H1 (cell line): Measurements from ENCODE around the gene ACBD6. TPM values are rescaled to one million over a fixed set of nuclear protein-coding genes. Genes with fewer than 3 reads are reported as not detected.

Experiments
- CTCF ChIA-PET: fragments of 300-600 bp; sonication (Branson Sonifier 250); formaldehyde crosslinking; loops from one replicate; lab custom pipeline; 2021; ENCODE audit not compliant: partially characterized antibody; lab: Charles Lee
- POLR2A ChIA-PET: fragments of 300-600 bp; sonication (Branson Sonifier 250); formaldehyde crosslinking; loops from one replicate; lab custom pipeline; 2021; ENCODE audit warnings: inconsistent platforms; ENCODE audit not compliant: partially characterized antibody; lab: Charles Lee
- DNase-seq, 2 experiments: peaks; one replicate each; pipeline versions ENCODE4 v3.0.0 to v3.0.0-alpha.2; 2010 to 2022; ENCODE audit warnings: low spot score in 2 of 2, low read depth in 1 of 2, mixed read lengths in 1 of 2
- FAIRE-seq: peaks from 2 replicates; lab custom pipeline; 2011; peaks lifted over from hg19 to GRCh38; lab: Jason Lieb, UNC
- H2AFZ ChIP-seq: 2 replicates; pipeline ENCODE4 v1.8.1; 2012; ENCODE audit warnings: low read length, inconsistent platforms
- H2AK5ac ChIP-seq: 2 replicates; pipeline ENCODE4 v1.6.1; 2013; ENCODE audit warnings: low read depth, low read length
- H2BK120ac ChIP-seq: replicated peaks from 2 replicates; pipeline ENCODE3; 2013; ENCODE audit warnings: low read depth, low read length, inconsistent platforms
- H2BK12ac ChIP-seq: 2 replicates; pipeline ENCODE4 v1.6.1; 2013; ENCODE audit warnings: low read depth, low read length
- H2BK15ac ChIP-seq: 2 replicates; pipeline ENCODE4 v1.6.1; 2013; ENCODE audit warnings: low read length
- H2BK20ac ChIP-seq: 2 replicates; pipeline ENCODE4 v1.6.1; 2013; ENCODE audit warnings: low read length
- H2BK5ac ChIP-seq: 2 replicates; pipeline ENCODE4 v1.6.1; 2013; ENCODE audit warnings: low read depth, low read length
- H3K14ac ChIP-seq: 2 replicates; pipeline ENCODE4 v1.6.1; 2013; ENCODE audit warnings: inconsistent platforms; ENCODE audit not compliant: insufficient read length
- H3K18ac ChIP-seq: 2 replicates; pipeline ENCODE4 v1.6.1; 2013; ENCODE audit warnings: low read length; ENCODE audit errors: extremely low read depth
- H3K23ac ChIP-seq: 2 replicates; pipeline ENCODE4 v1.6.1; 2013; ENCODE audit warnings: inconsistent platforms; ENCODE audit not compliant: insufficient read length
- H3K23me2 ChIP-seq: 2 replicates; pipeline ENCODE4 v1.6.1; 2013; ENCODE audit warnings: low read depth, low read length
- H3K27ac ChIP-seq: 2 replicates; pipeline ENCODE4 v1.6.1; 2011; ENCODE audit warnings: low read depth, low read length, inconsistent platforms
- H3K27me3 ChIP-seq, 4 experiments: replicated peaks in 1 of 4; 1 replicate in 1 of 4; 2 replicates in 3 of 4; pipeline versions ENCODE4 v1.6.1 to v1.8.1; 2011 to 2013; ENCODE audit warnings: low read length in 3 of 4, mild to moderate bottlenecking in 3 of 4, inconsistent platforms in 2 of 4, mixed read lengths in 2 of 4, moderate library complexity in 1 of 4; ENCODE audit not compliant: control insufficient read depth in 3 of 4, insufficient read depth in 3 of 4; ENCODE audit errors: extremely low read depth in 1 of 4
- H3K36me3 ChIP-seq, 4 experiments: 2 replicates each; pipeline versions ENCODE4 v1.6.1 to v1.8.1; 2011 to 2013; ENCODE audit warnings: mild to moderate bottlenecking in 4 of 4, low read length in 3 of 4, moderate library complexity in 2 of 4, control low read depth in 1 of 4, inconsistent platforms in 1 of 4; ENCODE audit not compliant: insufficient read depth in 4 of 4, control insufficient read depth in 2 of 4
- H3K4ac ChIP-seq: replicated peaks from 2 replicates; pipeline ENCODE3; 2013; ENCODE audit warnings: low read length, low read depth, mixed read lengths, inconsistent platforms; ENCODE audit not compliant: insufficient read length
- H3K4me1 ChIP-seq, 4 experiments: replicated peaks in 1 of 4; 1 replicate in 1 of 4; 2 replicates in 3 of 4; pipeline versions ENCODE4 v1.6.1 to v1.8.1; 2011 to 2013; ENCODE audit warnings: low read length in 3 of 4, inconsistent platforms in 2 of 4, mixed read lengths in 1 of 4; ENCODE audit not compliant: insufficient read depth in 4 of 4, control insufficient read depth in 3 of 4
- H3K4me2 ChIP-seq, 2 experiments: 2 replicates each; pipeline versions ENCODE4 v1.6.1 to v1.8.1; 2011 to 2013; ENCODE audit warnings: low read depth in 2 of 2, low read length in 2 of 2, control low read depth in 1 of 2, inconsistent platforms in 1 of 2, mild to moderate bottlenecking in 1 of 2; ENCODE audit not compliant: insufficient read depth in 1 of 2
- H3K4me3 ChIP-seq, 4 experiments: fragments of 200-600, 300-600 bp in 1 of 4; sonication (generic), shearing (Covaris generic), sonication (Bioruptor Twin) in 1 of 4; 2 replicates each; pipeline versions ENCODE4 v1.5.1 to v1.8.1; 2011 to 2016; ENCODE audit warnings: low read length in 4 of 4, low read depth in 3 of 4, control low read depth in 2 of 4, inconsistent platforms in 2 of 4, mild to moderate bottlenecking in 2 of 4, mixed read lengths in 1 of 4, moderate library complexity in 1 of 4; ENCODE audit not compliant: insufficient read depth in 2 of 4; ENCODE audit errors: extremely low read depth in 1 of 4
- H3K56ac ChIP-seq: replicated peaks from 2 replicates; pipeline ENCODE3; 2013; ENCODE audit warnings: low read depth, mild to moderate bottlenecking, mixed read lengths, low read length, inconsistent platforms; ENCODE audit not compliant: insufficient read length
- H3K79me1 ChIP-seq: 2 replicates; pipeline ENCODE4 v1.6.1; 2013; ENCODE audit warnings: low read depth, low read length, control low read depth
- H3K79me2 ChIP-seq, 2 experiments: 2 replicates each; pipeline versions ENCODE4 v1.6.1 to v1.8.1; 2012 to 2013; ENCODE audit warnings: low read length in 2 of 2, mild to moderate bottlenecking in 2 of 2, inconsistent platforms in 1 of 2; ENCODE audit not compliant: insufficient read depth in 2 of 2, control insufficient read depth in 1 of 2
- H3K9ac ChIP-seq, 4 experiments: replicated peaks in 1 of 4; 1 replicate in 1 of 4; 2 replicates in 3 of 4; pipeline versions ENCODE4 v1.6.1 to v1.8.1; 2011 to 2013; ENCODE audit warnings: low read depth in 3 of 4, low read length in 3 of 4, control low read depth in 2 of 4, mild to moderate bottlenecking in 2 of 4, moderate library complexity in 2 of 4, inconsistent platforms in 1 of 4; ENCODE audit errors: extremely low read depth in 1 of 4
- H3K9me3 ChIP-seq, 2 experiments: 2 replicates each; pipeline versions ENCODE4 v1.6.1 to v1.8.1; 2012 to 2013; ENCODE audit warnings: mild to moderate bottlenecking in 2 of 2, moderate library complexity in 2 of 2, control low read depth in 1 of 2, inconsistent platforms in 1 of 2, low read depth in 1 of 2, low read length in 1 of 2, mixed read lengths in 1 of 2; ENCODE audit not compliant: insufficient read depth in 2 of 2
- H4K20me1 ChIP-seq, 2 experiments: replicated peaks in 1 of 2; 2 replicates each; pipeline versions ENCODE3 to v1.8.1; 2011 to 2013; ENCODE audit warnings: inconsistent platforms in 2 of 2, low read length in 2 of 2, mild to moderate bottlenecking in 1 of 2; ENCODE audit not compliant: insufficient read depth in 2 of 2, control insufficient read depth in 1 of 2
- H4K5ac ChIP-seq: 2 replicates; pipeline ENCODE4 v1.6.1; 2013; ENCODE audit warnings: low read length, low read depth, mixed read lengths, inconsistent platforms; ENCODE audit not compliant: insufficient read length
- H4K8ac ChIP-seq: 2 replicates; pipeline ENCODE4 v1.8.0; 2013; ENCODE audit warnings: mild to moderate bottlenecking, moderate library complexity, low read length, inconsistent platforms; ENCODE audit not compliant: insufficient read depth; ENCODE audit errors: extremely low read depth
- H4K91ac ChIP-seq: replicated peaks from 2 replicates; pipeline ENCODE3; 2013; ENCODE audit warnings: low read length, mixed read lengths, inconsistent platforms; ENCODE audit not compliant: insufficient read length
- BACH1 ChIP-seq: IDR thresholded peaks from 2 replicates; pipeline ENCODE4 v1.6.1; 2012; ENCODE audit warnings: low read length, improper control_type of control experiment
- CEBPB ChIP-seq: IDR thresholded peaks from 2 replicates; pipeline ENCODE4 v1.6.1; 2012; ENCODE audit warnings: low read depth, low read length
- HDAC2 ChIP-seq, 2 experiments: fragments of 300-600 bp in 1 of 2; sonication (generic) in 1 of 2; IDR thresholded peaks; 2 replicates each; pipeline ENCODE4 v1.6.1; 2011 to 2012; ENCODE audit warnings: low read depth in 2 of 2, low read length in 2 of 2, mild to moderate bottlenecking in 2 of 2, moderate library complexity in 2 of 2, borderline replicate concordance in 1 of 2, inconsistent platforms in 1 of 2
- NRF1 ChIP-seq: IDR thresholded peaks from 2 replicates; pipeline ENCODE4 v1.6.1; 2011; ENCODE audit warnings: mild to moderate bottlenecking, low read depth, low read length, improper control_type of control experiment
- RNF2 ChIP-seq: fragments of 200-900, 300-1000 bp; sonication (generic); IDR thresholded peaks from 2 replicates; pipeline ENCODE4 v1.7.1; 2016; ENCODE audit warnings: borderline replicate concordance, low read depth, mild to moderate bottlenecking, antibody characterized with exemption, low read length; ENCODE audit not compliant: poor library complexity, severe bottlenecking; ENCODE audit errors: missing control alignments
- RXRA ChIP-seq: IDR thresholded peaks from 2 replicates; pipeline ENCODE4 v1.6.1; 2011; ENCODE audit warnings: low read depth, mild to moderate bottlenecking, low read length, moderate library complexity; ENCODE audit not compliant: insufficient read depth
- SP4 ChIP-seq: IDR thresholded peaks from 2 replicates; pipeline ENCODE4 v1.6.1; 2012; ENCODE audit warnings: low read length, inconsistent platforms
- YY1 ChIP-seq: IDR thresholded peaks from 2 replicates; pipeline ENCODE4 v1.6.1; 2011; ENCODE audit warnings: low read depth, mild to moderate bottlenecking, low read length
- WGBS, 2 experiments: shearing (Covaris generic) in 1 of 2; methylation state at CpG; one replicate each; pipeline versions ENCODE4 v1.1.6 to v1.1.7; 2013 to 2015; ENCODE audit warnings: low lambda C conversion rate in 2 of 2, mixed read lengths in 2 of 2, inconsistent platforms in 1 of 2, low coverage in 1 of 2, missing lambda C conversion rate in 1 of 2; ENCODE audit not compliant: insufficient replicate concordance in 2 of 2, insufficient coverage in 1 of 2, insufficient read length in 1 of 2; ENCODE audit errors: extremely low coverage in 1 of 2, missing lambda C conversion rate in 1 of 2; 5-methylcytosine and 5-hydroxymethylcytosine counted together
- polyA plus RNA-seq, 7 experiments: library from polyadenylated mRNA; depleted of rRNA in 3 of 7; stranded (reverse) in 5 of 7; unstranded in 2 of 7; fragments of >200 nt in 5 of 7; fragments of 200-250 nt in 2 of 7; gene quantifications; 1 replicate in 5 of 7; 2 replicates in 1 of 7; 4 replicates in 1 of 7; pipeline versions ENCODE4 v1.2.1 to v1.2.3, GENCODE V29; 2011 to 2013; ENCODE audit warnings: missing spikeins in 2 of 7, mixed read lengths in 2 of 7
- total RNA-seq: library from RNA; stranded (reverse); fragmentation: NEBNext Ultra II Directional; extraction: Animal tissue kit (Norgen Biotek cat#: 25700); gene quantifications from 2 replicates; pipeline ENCODE4 v1.2.1, GENCODE V29; 2021
- TF ChIP-seq, protein P1 (sequence below), 3 experiments: IDR thresholded peaks; 1 replicate in 2 of 3; 2 replicates in 1 of 3; pipeline versions ENCODE4 v1.5.1 to v1.6.1; 2011; ENCODE audit warnings: low read length in 3 of 3, mild to moderate bottlenecking in 3 of 3, inconsistent platforms in 2 of 3, low read depth in 1 of 3, moderate library complexity in 1 of 3; ENCODE audit not compliant: insufficient read depth in 1 of 3; ENCODE audit errors: control extremely low read depth in 1 of 3
- TF ChIP-seq, protein P2 (sequence below): IDR thresholded peaks from 2 replicates; pipeline ENCODE4 v1.6.1; 2011; ENCODE audit warnings: low read length, improper control_type of control experiment

Gene ACBD6
- total and polyA plus RNA-seq, 2 of the 8 experiments (the other 6 are each of a cell fraction or from before 2014, with no cell fraction given) = 52.0 to 67.7 TPM

GRCh38 chr1:180484490-180484889 lies 17.9 kb downstream of the ACBD6 start:
- ChIA-PET CTCF (interaction anchor here (1.7 kb wide), 1 partner anchor 31 kb away, joined by 3 read pairs; no protein-coding TSS in a partner anchor), POLR2A (no interaction called here)
- H3K79me2 ChIP-seq = 0 out of 4 replicates have a peak, but pooled peaks cover 0 to 3% of the 10 kb centered on the region in 2 experiments
- no peak overlapping the region for H2BK15ac ChIP-seq
- H4K5ac ChIP-seq = no peak overlapping the region
- no peaks in the 10 kb centered on the region for H3K9me3 ChIP-seq
- H3K27me3 ChIP-seq = no peaks in the 10 kb centered on the region
- no peak overlapping the region for H3K9ac ChIP-seq
- H3K36me3 ChIP-seq = peaks cover 0 to 10% (median 5%) of the 10 kb centered on the region in 4 experiments; a peak in 3 of 8 replicates
- peaks cover 0 to 5% (median 1%) of the 10 kb centered on the region in 4 experiments; a peak in 3 of 7 replicates for H3K4me1 ChIP-seq
- no peak overlapping the region for H3K4ac ChIP-seq
- FAIRE-seq (no peak), DNase-seq (no peak)
- no peak overlapping the region for H3K23ac ChIP-seq
- no peak overlapping the region for H2BK5ac ChIP-seq
- no peak overlapping the region for H2BK20ac ChIP-seq
- no peak overlapping the region for H3K56ac ChIP-seq
- WGBS, 2 experiments = 92% methylated on average over 8 of the region's 8 CpGs; no CpG with 5 or more reads in 1 of the 2 experiments
- no peaks in the 10 kb centered on the region for H3K23me2 ChIP-seq
- peaks cover 0 to 1% of the 10 kb centered on the region in 2 experiments for H4K20me1 ChIP-seq
- H2AFZ ChIP-seq = no peak overlapping the region
- H3K18ac ChIP-seq = no peak overlapping the region
- no peak overlapping the region for H2AK5ac ChIP-seq
- no peak overlapping the region for H3K4me2 ChIP-seq
- H4K8ac ChIP-seq = no peak overlapping the region
- H2BK12ac ChIP-seq = no peak overlapping the region
- no peak overlapping the region for H3K27ac ChIP-seq
- H4K91ac ChIP-seq = no peak overlapping the region
- H2BK120ac ChIP-seq = no peak overlapping the region
- no peak overlapping the region for H3K14ac ChIP-seq
- H3K4me3 ChIP-seq = no peak overlapping the region
- no peaks in the 10 kb centered on the region for H3K79me1 ChIP-seq
- TF ChIP-seq SP4 (no peak), RXRA (no peak), CEBPB (no peak), YY1 (no peak), BACH1 (no peak), NRF1 (no peak), HDAC2 (IDR thresholded peaks at IDR 0.05; ENCODE audit: borderline replicate concordance in 1 of 2, low read depth in 2 of 2, low read length in 2 of 2) (no peak), RNF2 (no peak)
- TF ChIP-seq, protein P1, sequence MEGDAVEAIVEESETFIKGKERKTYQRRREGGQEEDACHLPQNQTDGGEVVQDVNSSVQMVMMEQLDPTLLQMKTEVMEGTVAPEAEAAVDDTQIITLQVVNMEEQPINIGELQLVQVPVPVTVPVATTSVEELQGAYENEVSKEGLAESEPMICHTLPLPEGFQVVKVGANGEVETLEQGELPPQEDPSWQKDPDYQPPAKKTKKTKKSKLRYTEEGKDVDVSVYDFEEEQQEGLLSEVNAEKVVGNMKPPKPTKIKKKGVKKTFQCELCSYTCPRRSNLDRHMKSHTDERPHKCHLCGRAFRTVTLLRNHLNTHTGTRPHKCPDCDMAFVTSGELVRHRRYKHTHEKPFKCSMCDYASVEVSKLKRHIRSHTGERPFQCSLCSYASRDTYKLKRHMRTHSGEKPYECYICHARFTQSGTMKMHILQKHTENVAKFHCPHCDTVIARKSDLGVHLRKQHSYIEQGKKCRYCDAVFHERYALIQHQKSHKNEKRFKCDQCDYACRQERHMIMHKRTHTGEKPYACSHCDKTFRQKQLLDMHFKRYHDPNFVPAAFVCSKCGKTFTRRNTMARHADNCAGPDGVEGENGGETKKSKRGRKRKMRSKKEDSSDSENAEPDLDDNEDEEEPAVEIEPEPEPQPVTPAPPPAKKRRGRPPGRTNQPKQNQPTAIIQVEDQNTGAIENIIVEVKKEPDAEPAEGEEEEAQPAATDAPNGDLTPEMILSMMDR (IDR thresholded peaks at IDR 0.05; ENCODE audit: control extremely low read depth in 1 of 3, insufficient read depth in 1 of 3, low read depth in 1 of 3, low read length in 3 of 3) = no peak
- TF ChIP-seq, protein P2, sequence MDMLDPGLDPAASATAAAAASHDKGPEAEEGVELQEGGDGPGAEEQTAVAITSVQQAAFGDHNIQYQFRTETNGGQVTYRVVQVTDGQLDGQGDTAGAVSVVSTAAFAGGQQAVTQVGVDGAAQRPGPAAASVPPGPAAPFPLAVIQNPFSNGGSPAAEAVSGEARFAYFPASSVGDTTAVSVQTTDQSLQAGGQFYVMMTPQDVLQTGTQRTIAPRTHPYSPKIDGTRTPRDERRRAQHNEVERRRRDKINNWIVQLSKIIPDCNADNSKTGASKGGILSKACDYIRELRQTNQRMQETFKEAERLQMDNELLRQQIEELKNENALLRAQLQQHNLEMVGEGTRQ = no peak
